Lung (tissue), 12 donors: Measurements from ENCODE around the gene CTSZ. TPM values are rescaled to one million over a fixed set of nuclear protein-coding genes. Genes with fewer than 3 reads are reported as not detected.

ENCODE experiments used
- ATAC-seq: fragments of 200-7000 bp; cut with Tn5 transposase; one replicate; pipeline ENCODE4 v1.9.1; 2020; ENCODE audit warnings: moderate number of reproducible peaks; ENCODE audit not compliant: insufficient read depth, low FRiP score
- DNase-seq, 3 donors: peaks; one replicate each; pipeline ENCODE4 v3.0.0-alpha.2; 2013 to 2017
- H3K27ac ChIP-seq, 2 donors: one replicate each; pipeline ENCODE4 v1.5.1; 2013; ENCODE audit warnings: mild to moderate bottlenecking in 2 of 2, moderate library complexity in 2 of 2, control low read depth in 1 of 2, inconsistent platforms in 1 of 2, low read depth in 1 of 2, low read length in 1 of 2
- H3K27me3 ChIP-seq, 3 donors: one replicate each; pipeline ENCODE4 v1.5.1; 2013; ENCODE audit warnings: low read length in 2 of 3; ENCODE audit not compliant: control insufficient read depth in 3 of 3, insufficient read depth in 3 of 3
- H3K36me3 ChIP-seq, 4 donors: one replicate each; pipeline ENCODE4 v1.5.1; 2013; ENCODE audit warnings: low read length in 4 of 4, mild to moderate bottlenecking in 1 of 4, moderate library complexity in 1 of 4; ENCODE audit not compliant: control insufficient read depth in 4 of 4, insufficient read depth in 4 of 4
- H3K4me1 ChIP-seq, 5 donors: one replicate each; pipeline ENCODE4 v1.5.1; 2013; ENCODE audit warnings: low read length in 5 of 5, mild to moderate bottlenecking in 2 of 5, moderate library complexity in 1 of 5; ENCODE audit not compliant: control insufficient read depth in 5 of 5, insufficient read depth in 5 of 5
- H3K4me3 ChIP-seq: one replicate; pipeline ENCODE4 v1.5.1; 2013; ENCODE audit warnings: mild to moderate bottlenecking, control low read depth, moderate library complexity
- H3K9ac ChIP-seq, 2 donors: one replicate each; pipeline ENCODE4 v1.5.1; 2013; ENCODE audit warnings: low read length in 2 of 2, control low read depth in 1 of 2; ENCODE audit not compliant: insufficient read depth in 1 of 2
- H3K9me3 ChIP-seq, 4 donors: one replicate each; pipeline ENCODE4 v1.5.1; 2013; ENCODE audit warnings: low read length in 3 of 4, mild to moderate bottlenecking in 1 of 4, moderate library complexity in 1 of 4; ENCODE audit not compliant: control insufficient read depth in 4 of 4, insufficient read depth in 3 of 4
- CTCF ChIP-seq: IDR thresholded peaks from 2 replicates; pipeline ENCODE4 v1.5.1; 2012; ENCODE audit warnings: mild to moderate bottlenecking; ENCODE audit errors: control extremely low read depth, extremely low read depth
- WGBS, 2 donors: extraction: QIAGEN DNeasy Blood & Tissue Kit; methylation state at CpG; one replicate each; pipeline ENCODE4 v1.1.7; 2013; 5-methylcytosine and 5-hydroxymethylcytosine counted together
- polyA plus RNA-seq, 2 donors: library from polyadenylated mRNA; stranded (reverse); fragments of 200-250 nt; gene quantifications; one replicate each; pipeline ENCODE4 v1.2.1, GENCODE V29; 2013
- total RNA-seq, 2 donors: library from RNA; depleted of rRNA in 1 of 2; stranded (reverse); fragments of >200 nt in 1 of 2; gene quantifications; one replicate each; pipeline ENCODE4 v1.2.1, GENCODE V29; 2014 to 2021
- donor health status: control.
- donor health status: control.
- donor health status: Bipolar disorder and iron deficiency.
- donor health status: healthy.
- donor health status: DM: yes; HTN: yes; CAD: no.

The CTSZ gene
- total and polyA plus RNA-seq, 4 donors, result 105 to 558 (median 291) TPM

- H3K9ac ChIP-seq, result no peak overlapping the region
- H3K4me3 ChIP-seq, result no peak overlapping the region
- no peak for TF ChIP-seq CTCF
- peaks cover 0 to 10% (median 8%) of the 10 kb centered on the region in 5 donors for H3K4me1 ChIP-seq
- H3K27ac ChIP-seq, result no peak overlapping the region
- ATAC-seq (no peak), DNase-seq (no peak)
- no peaks in the 10 kb centered on the region for H3K9me3 ChIP-seq
- no peaks in the 10 kb centered on the region for H3K27me3 ChIP-seq
- 78 to 85% methylated on average over 2 of the region's 2 CpGs for WGBS, 2 donors
- H3K36me3 ChIP-seq, result peaks cover 18 to 32% (median 21%) of the 10 kb centered on the region in 4 donors
Measured at GRCh38 chr20:59025086-59025485, 18.0 kb upstream of the CTSZ start.

GRCh38 chr20:59024111-59024530, 17.1 kb upstream of the CTSZ start:
- no peak for ATAC-seq
- WGBS, 2 donors, result 95 to 97% methylated on average over 24 of the region's 24 CpGs
- no peak overlapping the region for H3K4me3 ChIP-seq
- H3K9ac ChIP-seq, result no peak overlapping the region
- H3K36me3 ChIP-seq, result peaks cover 17 to 32% (median 18%) of the 10 kb centered on the region in 4 donors
- TF ChIP-seq CTCF, result no peak
- H3K27me3 ChIP-seq, result no peaks in the 10 kb centered on the region
- DNase-seq, result no peak
- H3K9me3 ChIP-seq, result no peaks in the 10 kb centered on the region
- peaks cover 0 to 7% (median 6%) of the 10 kb centered on the region in 5 donors for H3K4me1 ChIP-seq
- H3K27ac ChIP-seq, result no peak overlapping the region

GRCh38 chr20:59023616-59024015, 16.6 kb upstream of the CTSZ start:
- 96 to 97% methylated on average over 13 of the region's 13 CpGs for WGBS, 2 donors
- no peaks in the 10 kb centered on the region for H3K9me3 ChIP-seq
- peaks cover 0 to 3% (median under 1%) of the 10 kb centered on the region in 5 donors for H3K4me1 ChIP-seq
- no peak for TF ChIP-seq CTCF
- no peaks in the 10 kb centered on the region for H3K27me3 ChIP-seq
- peaks cover 13 to 30% (median 16%) of the 10 kb centered on the region in 4 donors for H3K36me3 ChIP-seq
- no peak overlapping the region for H3K9ac ChIP-seq
- no peak overlapping the region for H3K4me3 ChIP-seq
- ATAC-seq, result no peak
- DNase-seq, result no peak
- no peak overlapping the region for H3K27ac ChIP-seq

- no peak for DNase-seq
- ATAC-seq, result no peak
- Histone ChIP-seq H3K9me3 (no peaks in the 10 kb centered on the region), H3K27ac (no peak overlapping the region), H3K4me1 (no peaks in the 10 kb centered on the region), H3K27me3 (no peaks in the 10 kb centered on the region), H3K36me3 (peaks cover 12 to 30% (median 14%) of the 10 kb centered on the region in 4 donors), H3K4me3 (no peak overlapping the region), H3K9ac (no peak overlapping the region)
- TF ChIP-seq CTCF, result no peak
- 96 to 97% methylated on average over 15 of the region's 15 CpGs for WGBS, 2 donors
Measured at GRCh38 chr20:59022754-59023153, 15.7 kb upstream of the CTSZ start.
